Neuronal stem cell (in vitro differentiated cells): ENCODE measurements around the gene TRABD.

Source experiments
- DNase-seq: peaks from one replicate; pipeline ENCODE4 v3.0.0-alpha.2; 2013; ENCODE audit warnings: low spot score
- H2AFZ ChIP-seq: one replicate; pipeline ENCODE4 v1.6.1; 2013; ENCODE audit warnings: mild to moderate bottlenecking, low read length, inconsistent platforms
- H2AK5ac ChIP-seq: 2 replicates; pipeline ENCODE4 v1.6.1; 2013; ENCODE audit warnings: low read depth, mild to moderate bottlenecking, inconsistent platforms, low read length, moderate library complexity, mixed read lengths
- H2BK120ac ChIP-seq: 2 replicates; pipeline ENCODE4 v1.6.1; 2013; ENCODE audit warnings: low read depth, mild to moderate bottlenecking, inconsistent platforms, low read length, moderate library complexity, mixed read lengths
- H2BK12ac ChIP-seq: one replicate; pipeline ENCODE4 v1.6.1; 2013; ENCODE audit warnings: low read length, inconsistent platforms
- H2BK15ac ChIP-seq: 2 replicates; pipeline ENCODE4 v1.6.1; 2013; ENCODE audit warnings: mild to moderate bottlenecking, low read length, inconsistent platforms, mixed read lengths
- H2BK5ac ChIP-seq: one replicate; pipeline ENCODE4 v1.6.1; 2013; ENCODE audit warnings: inconsistent platforms, mild to moderate bottlenecking, low read length, moderate library complexity
- H3K14ac ChIP-seq: one replicate; pipeline ENCODE4 v1.6.1; 2013; ENCODE audit warnings: low read length, inconsistent platforms
- H3K18ac ChIP-seq: 2 replicates; pipeline ENCODE4 v1.6.1; 2013; ENCODE audit warnings: low read length, inconsistent platforms
- H3K23ac ChIP-seq: 2 replicates; pipeline ENCODE4 v1.6.1; 2013; ENCODE audit warnings: low read depth, mild to moderate bottlenecking, mixed read lengths, low read length, inconsistent platforms; ENCODE audit not compliant: poor library complexity
- H3K27ac ChIP-seq: replicated peaks from 3 replicates; pipeline ENCODE4 v1.5.1; 2013; ENCODE audit warnings: low read length, inconsistent platforms
- H3K27me3 ChIP-seq, 3 experiments: 2 replicates each; pipeline ENCODE4 v1.6.1; 2013; ENCODE audit warnings: low read length in 3 of 3, mild to moderate bottlenecking in 2 of 3, inconsistent platforms in 1 of 3, low read depth in 1 of 3, mixed read lengths in 1 of 3, moderate library complexity in 1 of 3; ENCODE audit not compliant: control insufficient read depth in 3 of 3, insufficient read depth in 3 of 3
- H3K36me3 ChIP-seq, 2 donors: replicated peaks in 1 of 2; 2 replicates each; pipeline ENCODE4 v1.6.1; 2013; ENCODE audit warnings: low read length in 2 of 2; ENCODE audit not compliant: control insufficient read depth in 2 of 2, insufficient read depth in 2 of 2
- H3K4ac ChIP-seq: 2 replicates; pipeline ENCODE4 v1.6.1; 2013; ENCODE audit warnings: inconsistent platforms, mild to moderate bottlenecking, low read length, moderate library complexity
- H3K4me1 ChIP-seq, 2 donors: 1 replicate in 1 of 2; 2 replicates in 1 of 2; pipeline ENCODE4 v1.6.1; 2013; ENCODE audit warnings: low read length in 2 of 2, low read depth in 1 of 2; ENCODE audit not compliant: control insufficient read depth in 2 of 2, insufficient read depth in 1 of 2
- H3K4me2 ChIP-seq: one replicate; pipeline ENCODE4 v1.6.1; 2013; ENCODE audit warnings: mild to moderate bottlenecking, low read length, inconsistent platforms; ENCODE audit not compliant: insufficient read depth, poor library complexity, severe bottlenecking
- H3K4me3 ChIP-seq, 2 donors: 2 replicates each; pipeline ENCODE4 v1.5.1; 2013; ENCODE audit warnings: low read length in 2 of 2, mild to moderate bottlenecking in 2 of 2, inconsistent platforms in 1 of 2, moderate library complexity in 1 of 2
- H3K79me1 ChIP-seq: one replicate; pipeline ENCODE4 v1.6.1; 2013; ENCODE audit warnings: low read depth, mild to moderate bottlenecking, inconsistent platforms, low read length, moderate library complexity
- H3K9ac ChIP-seq: one replicate; pipeline ENCODE4 v1.6.1; 2013; ENCODE audit warnings: mild to moderate bottlenecking, low read depth, low read length, inconsistent platforms; ENCODE audit not compliant: poor library complexity
- H3K9me3 ChIP-seq, 2 donors: replicated peaks in 1 of 2; 2 replicates each; pipeline versions ENCODE3 to v1.6.1; 2013; ENCODE audit warnings: low read length in 2 of 2, mild to moderate bottlenecking in 2 of 2, inconsistent platforms in 1 of 2, low read depth in 1 of 2, mixed read lengths in 1 of 2, moderate library complexity in 1 of 2; ENCODE audit not compliant: control insufficient read depth in 2 of 2, insufficient read depth in 1 of 2
- H4K8ac ChIP-seq: one replicate; pipeline ENCODE4 v1.6.1; 2013; ENCODE audit warnings: low read depth, mild to moderate bottlenecking, inconsistent platforms, low read length, moderate library complexity
- H4K91ac ChIP-seq: one replicate; pipeline ENCODE4 v1.6.1; 2013; ENCODE audit warnings: low read length, low read depth, mild to moderate bottlenecking, inconsistent platforms; ENCODE audit not compliant: poor library complexity
- WGBS, 2 donors: extraction: QIAGEN DNeasy Blood & Tissue Kit; methylation state at CpG; one replicate each; pipeline ENCODE4 v1.1.7; 2013; ENCODE audit warnings: missing lambda C conversion rate in 2 of 2, mixed read lengths in 1 of 2; ENCODE audit not compliant: insufficient read length in 2 of 2, insufficient replicate concordance in 1 of 2; ENCODE audit errors: extremely low coverage in 2 of 2; 5-methylcytosine and 5-hydroxymethylcytosine counted together

TRABD gene

DNA sequence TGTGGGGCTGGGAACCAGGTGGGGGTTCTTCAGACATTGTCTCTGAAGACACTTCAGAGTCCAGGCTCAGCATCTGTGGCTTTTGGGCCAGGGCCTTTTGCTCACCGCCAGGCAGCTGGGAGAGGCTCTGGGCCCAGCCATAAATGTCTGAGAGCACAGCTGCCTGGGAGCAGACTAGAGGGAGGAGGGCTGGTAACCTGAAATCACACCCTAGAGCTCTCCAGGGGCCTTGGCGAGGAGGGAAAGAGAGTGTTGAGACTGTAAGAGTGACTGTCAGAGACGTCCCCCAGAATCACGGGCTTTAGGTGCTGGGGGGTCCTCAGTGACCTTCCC, 4.1 kb downstream of the TRABD start:
- Histone ChIP-seq H2BK12ac (no peak overlapping the region), H3K23ac (peak overlapping the region; percentile 89), H2AK5ac (no peak overlapping the region), H3K4me2 (no peak overlapping the region), H3K4me3 (no peak overlapping the region), H3K4me1 (peaks cover 4 to 11% of the 10 kb centered on the region in 2 donors), H3K4ac (no peak overlapping the region), H3K27me3 (peaks cover 0 to 7% (median 0%) of the 10 kb centered on the region in 3 experiments), H2BK15ac (peak overlapping the region; percentile 38), H2AFZ (no peak overlapping the region), H3K14ac (no peak overlapping the region), H3K9me3 (peaks cover 0 to 1% of the 10 kb centered on the region in 2 donors), H3K36me3 (peaks cover 14 to 20% of the 10 kb centered on the region in 2 donors), H3K27ac (no peak overlapping the region), H3K79me1 (peaks cover 16% of the 10 kb centered on the region), H2BK120ac (no peak overlapping the region), H2BK5ac (peak overlapping the region; percentile 71), H4K8ac (no peak overlapping the region), H4K91ac (no peak overlapping the region), H3K9ac (peak overlapping the region; percentile 81), H3K18ac (peak overlapping the region; percentile 71)
- WGBS, 2 donors = no CpG with 5 or more reads among the region's 4 CpGs
- DNase-seq = no peak

DNA sequence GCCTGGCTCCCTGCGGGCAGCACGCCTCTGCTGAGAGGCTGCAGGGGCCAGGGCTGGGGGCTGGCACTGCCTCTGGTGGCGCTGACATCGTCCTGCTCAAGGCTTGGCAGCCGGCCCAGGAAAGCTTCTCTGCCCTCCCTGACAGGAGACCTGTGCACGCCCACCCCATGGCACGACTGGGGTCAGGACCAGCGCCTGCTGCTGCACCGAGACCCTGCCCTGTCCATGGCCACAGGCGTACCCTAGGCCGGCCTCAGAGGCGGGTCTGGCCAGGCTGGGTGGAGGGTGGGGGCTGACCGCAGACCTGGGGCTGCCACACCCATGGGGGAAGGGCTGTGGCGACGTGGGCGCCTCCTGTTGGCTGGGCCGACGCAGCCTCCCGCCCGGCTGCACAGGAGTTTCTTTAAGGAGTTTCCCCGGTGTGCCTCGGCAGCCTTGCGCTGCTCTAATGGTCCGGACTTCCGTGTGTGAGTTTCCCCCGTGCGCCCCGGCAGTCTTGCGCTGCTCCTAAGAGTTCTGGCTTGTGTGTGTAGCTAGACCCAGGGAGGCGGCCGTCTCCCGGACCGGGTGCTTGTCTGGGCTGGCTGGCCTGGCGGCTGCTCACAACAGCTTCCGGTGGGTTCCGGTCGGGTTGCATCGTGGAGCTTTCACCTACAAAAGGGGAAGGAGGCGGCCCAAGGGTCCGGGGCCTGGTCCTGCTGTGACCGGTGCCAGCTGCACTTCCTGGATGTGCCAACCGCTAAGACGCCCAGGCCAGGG, 4.6 kb downstream of the TRABD start:
- Histone ChIP-seq H3K27ac (no peak overlapping the region), H2BK120ac (no peak overlapping the region), H3K27me3 (peaks cover 0 to 1% (median 0%) of the 10 kb centered on the region in 3 experiments), H3K18ac (peak overlapping the region; percentile 87), H3K9me3 (peaks cover 0 to 2% of the 10 kb centered on the region in 2 donors), H2BK12ac (no peak overlapping the region), H3K36me3 (peaks cover 16 to 26% of the 10 kb centered on the region in 2 donors), H2BK15ac (peak overlapping the region; percentile 38), H2AFZ (no peak overlapping the region), H4K8ac (no peak overlapping the region), H2BK5ac (peak overlapping the region; percentile 71), H2AK5ac (peak overlapping the region; percentile 37), H3K23ac (peak overlapping the region; percentile 89), H3K4me2 (peak overlapping the region; percentile 14), H3K14ac (no peak overlapping the region), H3K4me1 (peaks cover 4 to 8% of the 10 kb centered on the region in 2 donors), H3K4me3 (peak overlapping the region in 1 of 2 donors; percentile 30), H3K9ac (peak overlapping the region; percentile 81), H3K4ac (no peak overlapping the region), H3K79me1 (peaks cover 13% of the 10 kb centered on the region), H4K91ac (no peak overlapping the region)
- DNase-seq = no peak
- no CpG with 5 or more reads among the region's 43 CpGs for WGBS, 2 donors

DNA sequence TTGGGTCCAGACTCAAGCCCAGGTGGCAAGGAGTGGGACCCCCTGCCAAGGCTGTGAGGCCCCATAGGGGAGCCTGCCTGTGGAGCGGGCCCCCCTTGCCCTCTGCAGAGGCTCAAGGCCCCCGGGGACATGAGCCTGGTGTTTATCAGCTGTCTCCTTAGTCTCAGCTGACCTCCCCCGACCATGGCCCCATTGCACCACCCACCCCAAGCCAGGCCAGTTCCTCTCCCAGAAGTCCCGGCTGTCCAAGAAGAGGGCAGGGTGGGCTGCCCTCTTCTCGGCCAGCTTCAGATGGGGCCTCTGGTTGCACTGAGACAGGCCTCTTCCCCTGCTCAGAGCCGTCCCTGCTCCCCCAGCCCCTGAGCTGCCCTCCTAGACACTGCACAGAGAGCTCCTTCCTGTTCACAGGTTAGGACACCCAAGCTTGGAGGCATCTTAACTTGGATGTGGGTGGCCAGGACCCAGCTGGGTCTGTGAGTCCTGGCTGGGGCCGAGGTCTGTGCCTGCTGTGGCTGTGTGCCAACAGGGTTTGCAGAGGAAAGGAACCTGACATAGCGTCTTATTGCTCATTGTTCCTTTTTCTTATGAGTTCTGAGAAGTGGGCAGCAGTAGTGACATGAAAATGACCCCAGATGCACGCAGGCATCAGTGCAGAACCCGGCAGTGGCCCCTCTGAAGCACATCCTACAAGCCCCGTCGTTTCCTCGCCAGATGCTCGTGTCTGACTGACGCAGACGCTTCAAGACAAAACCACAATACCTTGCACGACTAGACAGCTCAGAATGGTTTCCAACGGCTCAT, 5.4 kb downstream of the TRABD start:
- Histone ChIP-seq H3K4me3 (no peak overlapping the region), H3K18ac (peak overlapping the region; percentile 87), H2BK12ac (no peak overlapping the region), H2BK15ac (no peak overlapping the region), H2BK5ac (peak overlapping the region; percentile 71), H4K8ac (no peak overlapping the region), H2AK5ac (peak overlapping the region; percentile 37), H3K23ac (peak overlapping the region; percentile 43), H2AFZ (no peak overlapping the region), H3K4me2 (peak overlapping the region; percentile 14), H3K79me1 (peaks cover 13% of the 10 kb centered on the region), H3K4ac (no peak overlapping the region), H2BK120ac (no peak overlapping the region), H3K9ac (no peak overlapping the region), H3K9me3 (peaks cover 0 to 2% of the 10 kb centered on the region in 2 donors), H3K14ac (no peak overlapping the region), H4K91ac (no peak overlapping the region), H3K27me3 (no peaks in the 10 kb centered on the region), H3K4me1 (peaks cover 4 to 6% of the 10 kb centered on the region in 2 donors), H3K27ac (no peak overlapping the region), H3K36me3 (peaks cover 16 to 26% of the 10 kb centered on the region in 2 donors)
- DNase-seq = no peak
- WGBS, 2 donors = no CpG with 5 or more reads among the region's 18 CpGs
